ENCODE measurements around the gene ANP32B.

GRCh38 chr9:97994703-97995102 lies 11.6 kb downstream of the ANP32B start:
- TF ChIP-seq, protein P1, sequence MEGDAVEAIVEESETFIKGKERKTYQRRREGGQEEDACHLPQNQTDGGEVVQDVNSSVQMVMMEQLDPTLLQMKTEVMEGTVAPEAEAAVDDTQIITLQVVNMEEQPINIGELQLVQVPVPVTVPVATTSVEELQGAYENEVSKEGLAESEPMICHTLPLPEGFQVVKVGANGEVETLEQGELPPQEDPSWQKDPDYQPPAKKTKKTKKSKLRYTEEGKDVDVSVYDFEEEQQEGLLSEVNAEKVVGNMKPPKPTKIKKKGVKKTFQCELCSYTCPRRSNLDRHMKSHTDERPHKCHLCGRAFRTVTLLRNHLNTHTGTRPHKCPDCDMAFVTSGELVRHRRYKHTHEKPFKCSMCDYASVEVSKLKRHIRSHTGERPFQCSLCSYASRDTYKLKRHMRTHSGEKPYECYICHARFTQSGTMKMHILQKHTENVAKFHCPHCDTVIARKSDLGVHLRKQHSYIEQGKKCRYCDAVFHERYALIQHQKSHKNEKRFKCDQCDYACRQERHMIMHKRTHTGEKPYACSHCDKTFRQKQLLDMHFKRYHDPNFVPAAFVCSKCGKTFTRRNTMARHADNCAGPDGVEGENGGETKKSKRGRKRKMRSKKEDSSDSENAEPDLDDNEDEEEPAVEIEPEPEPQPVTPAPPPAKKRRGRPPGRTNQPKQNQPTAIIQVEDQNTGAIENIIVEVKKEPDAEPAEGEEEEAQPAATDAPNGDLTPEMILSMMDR (IDR thresholded peaks at IDR 0.05), result no peak
- TF ChIP-seq POLR2A (IDR thresholded peaks at IDR 0.05), result no peak

Data from heart left ventricle (tissue), 13 donors.